Caco-2 (cell line): Measurements from ENCODE around the gene MCTP2. TPM values are rescaled to one million over a fixed set of nuclear protein-coding genes. Genes with fewer than 3 reads are reported as not detected.

Experiments used
- BruUV-seq: library from RNA; stranded (reverse); fragments of 400-500 nt; replicated peaks from 2 replicates; lab custom pipeline; 2021; lab: Mats Ljungman, UMichigan
- CTCF ChIA-PET: fragments of 300-600 bp; sonication (Branson Sonifier 250); formaldehyde crosslinking; loops from one replicate; lab custom pipeline; 2022; ENCODE audit warnings: antibody characterized with exemption; lab: Charles Lee
- POLR2A ChIA-PET: fragments of 300-600 bp; sonication (Branson Sonifier 250); formaldehyde crosslinking; loops from one replicate; lab custom pipeline; 2022; ENCODE audit warnings: antibody characterized with exemption; lab: Charles Lee
- DNase-seq, 2 experiments: peaks; one replicate each; pipeline versions ENCODE4 v3.0.0 to v3.0.0-alpha.2; 2020 to 2022
- H3K27me3 ChIP-seq: replicated peaks from 2 replicates; pipeline ENCODE4 v1.6.0; 2011; ENCODE audit warnings: low read length; ENCODE audit not compliant: control insufficient read depth, insufficient read depth
- H3K36me3 ChIP-seq: 2 replicates; pipeline ENCODE4 v1.5.1; 2011; ENCODE audit warnings: low read length; ENCODE audit not compliant: control insufficient read depth, insufficient read depth
- H3K4me1 ChIP-seq: fragments of 250-450 bp; sonication (Bioruptor Pico); 2 replicates; pipeline ENCODE4 v1.5.1; 2020; ENCODE audit warnings: mild to moderate bottlenecking
- H3K4me3 ChIP-seq: 2 replicates; pipeline ENCODE4 v1.5.1; 2011; ENCODE audit warnings: low read depth, mild to moderate bottlenecking, control low read depth, low read length
- H3K9me3 ChIP-seq: fragments of 250-450 bp; sonication (Bioruptor Pico); 2 replicates; pipeline ENCODE4 v1.5.1; 2020; ENCODE audit warnings: mild to moderate bottlenecking, moderate library complexity
- H3K27ac Mint-ChIP-seq: one replicate; pipeline ENCODE4 v1.8.0; 2022; ENCODE audit warnings: mixed read lengths; ENCODE audit not compliant: unreplicated experiment
- H3K27me3 Mint-ChIP-seq: one replicate; pipeline ENCODE4 v1.8.0; 2022; ENCODE audit warnings: mixed read lengths; ENCODE audit not compliant: insufficient read depth, unreplicated experiment
- H3K36me3 Mint-ChIP-seq: one replicate; pipeline ENCODE4 v1.8.0; 2022; ENCODE audit warnings: mild to moderate bottlenecking, mixed read lengths; ENCODE audit not compliant: insufficient read depth, unreplicated experiment
- H3K4me1 Mint-ChIP-seq: one replicate; pipeline ENCODE4 v1.8.0; 2022; ENCODE audit warnings: low read depth, mixed read lengths; ENCODE audit not compliant: unreplicated experiment
- H3K4me3 Mint-ChIP-seq: one replicate; pipeline ENCODE4 v1.8.0; 2022; ENCODE audit warnings: mild to moderate bottlenecking, moderate library complexity, mixed read lengths; ENCODE audit not compliant: unreplicated experiment
- H3K9me3 Mint-ChIP-seq: one replicate; pipeline ENCODE4 v1.8.0; 2022; ENCODE audit warnings: mixed read lengths; ENCODE audit not compliant: unreplicated experiment
- intact Hi-C: fragments of 100-400 bp; cut with micrococcal nuclease; formaldehyde crosslinking; loops from one replicate; pipeline ENCODE4 v1.10.0; 2022; ENCODE audit not compliant: unreplicated experiment
- total RNA-seq: library from RNA; stranded (reverse); gene quantifications from 2 replicates; pipeline ENCODE4 v1.2.3, GENCODE V29; 2022
- TF ChIP-seq, protein P1 (sequence below), 2 experiments: fragments of 200-600 bp in 1 of 2; IDR thresholded peaks; 1 replicate in 1 of 2; 2 replicates in 1 of 2; pipeline versions ENCODE4 v1.5.1 to v1.8.0; 2011 to 2022; ENCODE audit warnings: antibody characterized with exemption in 1 of 2, control low read depth in 1 of 2, inconsistent platforms in 1 of 2, low read depth in 1 of 2, low read length in 1 of 2, mild to moderate bottlenecking in 1 of 2, moderate library complexity in 1 of 2; ENCODE audit not compliant: insufficient read depth in 1 of 2, severe bottlenecking in 1 of 2, unreplicated experiment in 1 of 2

Gene MCTP2
- total RNA-seq, 1 experiment from 2014 or later = 9.9 TPM

DNA sequence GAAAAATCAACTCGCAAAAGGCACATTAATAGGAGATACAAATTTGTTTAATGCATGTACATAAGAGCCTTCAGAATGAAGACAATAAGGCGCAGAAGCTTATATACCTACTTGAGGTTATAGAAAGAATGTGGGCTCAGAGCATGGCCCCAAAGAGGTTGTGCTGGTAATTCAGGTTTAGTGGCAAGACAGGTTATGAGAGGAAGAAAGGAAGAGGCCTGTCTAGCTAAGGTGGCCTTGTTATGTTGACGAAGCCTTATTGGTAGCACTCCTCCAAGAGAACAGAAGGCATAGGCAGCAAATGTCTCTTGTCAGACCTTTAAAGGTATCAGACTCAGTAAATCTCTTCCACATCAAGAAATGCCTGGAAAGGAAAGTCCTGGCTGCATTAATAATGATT is 290.8 kb downstream of the MCTP2 start:
- H3K4me1 ChIP-seq = no peaks in the 10 kb centered on the region
- no peaks in the 10 kb centered on the region for H3K27me3 ChIP-seq
- DNase-seq = no peak
- BruUV-seq = no TSS peak
- TF ChIP-seq, protein P1, sequence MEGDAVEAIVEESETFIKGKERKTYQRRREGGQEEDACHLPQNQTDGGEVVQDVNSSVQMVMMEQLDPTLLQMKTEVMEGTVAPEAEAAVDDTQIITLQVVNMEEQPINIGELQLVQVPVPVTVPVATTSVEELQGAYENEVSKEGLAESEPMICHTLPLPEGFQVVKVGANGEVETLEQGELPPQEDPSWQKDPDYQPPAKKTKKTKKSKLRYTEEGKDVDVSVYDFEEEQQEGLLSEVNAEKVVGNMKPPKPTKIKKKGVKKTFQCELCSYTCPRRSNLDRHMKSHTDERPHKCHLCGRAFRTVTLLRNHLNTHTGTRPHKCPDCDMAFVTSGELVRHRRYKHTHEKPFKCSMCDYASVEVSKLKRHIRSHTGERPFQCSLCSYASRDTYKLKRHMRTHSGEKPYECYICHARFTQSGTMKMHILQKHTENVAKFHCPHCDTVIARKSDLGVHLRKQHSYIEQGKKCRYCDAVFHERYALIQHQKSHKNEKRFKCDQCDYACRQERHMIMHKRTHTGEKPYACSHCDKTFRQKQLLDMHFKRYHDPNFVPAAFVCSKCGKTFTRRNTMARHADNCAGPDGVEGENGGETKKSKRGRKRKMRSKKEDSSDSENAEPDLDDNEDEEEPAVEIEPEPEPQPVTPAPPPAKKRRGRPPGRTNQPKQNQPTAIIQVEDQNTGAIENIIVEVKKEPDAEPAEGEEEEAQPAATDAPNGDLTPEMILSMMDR (IDR thresholded peaks at IDR 0.05; ENCODE audit: insufficient read depth in 1 of 2, low read depth in 1 of 2, low read length in 1 of 2, severe bottlenecking in 1 of 2, unreplicated experiment in 1 of 2) = no peak
- H3K4me3 Mint-ChIP-seq = no peak overlapping the region
- peaks cover 2% of the 10 kb centered on the region for H3K27me3 Mint-ChIP-seq
- no peaks in the 10 kb centered on the region for H3K36me3 ChIP-seq
- POLR2A ChIA-PET = no interaction called here
- no peaks in the 10 kb centered on the region for H3K4me1 Mint-ChIP-seq
- intact Hi-C loops = no loop called here
- H3K36me3 Mint-ChIP-seq = no peaks in the 10 kb centered on the region
- CTCF ChIA-PET = no interaction called here
- H3K9me3 ChIP-seq = no peaks in the 10 kb centered on the region
- H3K27ac Mint-ChIP-seq = no peak overlapping the region
- no peak overlapping the region for H3K4me3 ChIP-seq
- H3K9me3 Mint-ChIP-seq = no peaks in the 10 kb centered on the region

DNA sequence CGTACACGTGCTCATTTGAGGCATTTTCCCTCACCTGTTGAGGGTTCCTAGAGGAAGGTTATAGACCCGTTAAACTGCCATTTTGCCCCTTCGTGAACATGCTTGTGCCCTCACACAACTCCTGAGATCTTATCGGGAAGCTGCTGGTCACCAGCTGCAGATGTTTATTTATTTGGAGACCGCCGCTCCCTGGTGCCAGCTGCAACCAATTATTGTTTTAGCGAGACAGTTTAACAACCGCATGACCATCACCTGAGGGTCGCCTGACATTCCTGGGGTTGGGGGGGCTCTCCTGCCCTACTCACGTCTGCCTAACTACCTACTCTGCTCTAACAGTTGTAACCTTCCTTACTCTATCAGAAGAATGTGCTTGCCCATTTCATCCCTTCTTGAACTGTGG is 292.5 kb downstream of the MCTP2 start:
- DNase-seq = no peak
- Mint-ChIP-seq H3K27me3 (peaks cover 7% of the 10 kb centered on the region), H3K9me3 (no peaks in the 10 kb centered on the region), H3K4me1 (no peaks in the 10 kb centered on the region), H3K36me3 (no peaks in the 10 kb centered on the region), H3K27ac (no peak overlapping the region), H3K4me3 (no peak overlapping the region)
- no TSS peak for BruUV-seq
- no peaks in the 10 kb centered on the region for H3K27me3 ChIP-seq
- POLR2A ChIA-PET = no interaction called here
- H3K4me3 ChIP-seq = no peak overlapping the region
- CTCF ChIA-PET = no interaction called here
- H3K4me1 ChIP-seq = no peaks in the 10 kb centered on the region
- TF ChIP-seq, protein P1 (IDR thresholded peaks at IDR 0.05; ENCODE audit: insufficient read depth in 1 of 2, low read depth in 1 of 2, low read length in 1 of 2, severe bottlenecking in 1 of 2, unreplicated experiment in 1 of 2) = no peak
- no peaks in the 10 kb centered on the region for H3K36me3 ChIP-seq
- H3K9me3 ChIP-seq = no peaks in the 10 kb centered on the region
- intact Hi-C loops = no loop called here

DNA sequence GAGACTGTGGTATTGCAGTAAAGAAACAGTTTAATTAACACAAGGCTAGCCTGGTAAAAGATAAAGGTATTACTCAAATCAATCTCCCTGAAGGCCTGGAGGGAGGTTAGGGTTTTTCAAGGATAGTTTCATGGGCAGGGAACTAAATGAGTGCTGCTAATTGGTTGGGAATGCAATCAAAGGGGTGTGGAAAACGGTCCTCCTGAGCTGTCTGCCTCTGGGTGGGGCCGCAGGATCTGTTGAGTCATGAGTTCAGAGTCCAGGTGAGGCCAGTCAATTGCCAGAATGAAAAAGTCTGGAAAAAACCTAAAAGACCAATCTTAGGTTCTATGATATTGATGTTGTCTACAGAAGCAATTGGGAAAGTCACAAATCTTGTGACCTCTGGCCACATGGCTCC is 293.2 kb downstream of the MCTP2 start:
- intact Hi-C loops = no loop called here
- no peaks in the 10 kb centered on the region for H3K36me3 ChIP-seq
- H3K27ac Mint-ChIP-seq = no peak overlapping the region
- H3K4me3 Mint-ChIP-seq = no peak overlapping the region
- TF ChIP-seq, protein P1 (IDR thresholded peaks at IDR 0.05; ENCODE audit: insufficient read depth in 1 of 2, low read depth in 1 of 2, low read length in 1 of 2, severe bottlenecking in 1 of 2, unreplicated experiment in 1 of 2) = no peak
- POLR2A ChIA-PET = no interaction called here
- no TSS peak for BruUV-seq
- no peaks in the 10 kb centered on the region for H3K9me3 ChIP-seq
- H3K9me3 Mint-ChIP-seq = no peaks in the 10 kb centered on the region
- H3K36me3 Mint-ChIP-seq = no peaks in the 10 kb centered on the region
- peaks cover 5% of the 10 kb centered on the region for H3K27me3 Mint-ChIP-seq
- H3K27me3 ChIP-seq = no peaks in the 10 kb centered on the region
- DNase-seq = peak; percentile 10 to 42
- no peaks in the 10 kb centered on the region for H3K4me1 Mint-ChIP-seq
- CTCF ChIA-PET = no interaction called here
- no peaks in the 10 kb centered on the region for H3K4me1 ChIP-seq
- H3K4me3 ChIP-seq = no peak overlapping the region
